ENCODE data around the gene ZEB2.

GRCh38 chr2:144445196-144445595 lies 74.7 kb downstream of the ZEB2 start:
- TF ChIP-seq, protein P1, sequence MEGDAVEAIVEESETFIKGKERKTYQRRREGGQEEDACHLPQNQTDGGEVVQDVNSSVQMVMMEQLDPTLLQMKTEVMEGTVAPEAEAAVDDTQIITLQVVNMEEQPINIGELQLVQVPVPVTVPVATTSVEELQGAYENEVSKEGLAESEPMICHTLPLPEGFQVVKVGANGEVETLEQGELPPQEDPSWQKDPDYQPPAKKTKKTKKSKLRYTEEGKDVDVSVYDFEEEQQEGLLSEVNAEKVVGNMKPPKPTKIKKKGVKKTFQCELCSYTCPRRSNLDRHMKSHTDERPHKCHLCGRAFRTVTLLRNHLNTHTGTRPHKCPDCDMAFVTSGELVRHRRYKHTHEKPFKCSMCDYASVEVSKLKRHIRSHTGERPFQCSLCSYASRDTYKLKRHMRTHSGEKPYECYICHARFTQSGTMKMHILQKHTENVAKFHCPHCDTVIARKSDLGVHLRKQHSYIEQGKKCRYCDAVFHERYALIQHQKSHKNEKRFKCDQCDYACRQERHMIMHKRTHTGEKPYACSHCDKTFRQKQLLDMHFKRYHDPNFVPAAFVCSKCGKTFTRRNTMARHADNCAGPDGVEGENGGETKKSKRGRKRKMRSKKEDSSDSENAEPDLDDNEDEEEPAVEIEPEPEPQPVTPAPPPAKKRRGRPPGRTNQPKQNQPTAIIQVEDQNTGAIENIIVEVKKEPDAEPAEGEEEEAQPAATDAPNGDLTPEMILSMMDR (IDR thresholded peaks at IDR 0.05; ENCODE audit: insufficient read depth, low read length) = no peak
- no peak for TF ChIP-seq POLR2AphosphoS5 (IDR thresholded peaks at IDR 0.05; ENCODE audit: low read depth)
- TF ChIP-seq REST (IDR thresholded peaks at IDR 0.05; ENCODE audit: insufficient replicate concordance, low read depth) = no peak
- no peak for TF ChIP-seq GABPA (IDR thresholded peaks at IDR 0.05; ENCODE audit: low read depth)

Measured in HL-60 (cell line).